A673 (cell line): ENCODE measurements around the gene NFIC. TPM values are rescaled to one million over a fixed set of nuclear protein-coding genes. Genes with fewer than 3 reads are reported as not detected.
"Not testable (repeated sequence)": the region's sequence is repeated elsewhere in the genome, so short reads cannot be mapped to it uniquely, and the experiment has no call there.

Experiments
- BruUV-seq: library from RNA; stranded (reverse); fragments of 400-500 nt; replicated peaks from 2 replicates; lab custom pipeline; 2021; lab: Mats Ljungman, UMichigan
- CTCF ChIA-PET: fragments of 300-600 bp; sonication (Branson Sonifier 250); formaldehyde crosslinking; loops from one replicate; lab custom pipeline; 2022; ENCODE audit warnings: antibody characterized with exemption; lab: Charles Lee
- POLR2A ChIA-PET: fragments of 300-600 bp; sonication (Branson Sonifier 250); formaldehyde crosslinking; loops from one replicate; lab custom pipeline; 2022; ENCODE audit warnings: antibody characterized with exemption; ENCODE audit not compliant: low non-redundant PET; lab: Charles Lee
- DNase-seq: peaks from one replicate; pipeline ENCODE4 v3.0.0-alpha.2; 2015; ENCODE audit warnings: low spot score
- H3K27ac ChIP-seq: fragments of 200-600 bp; sonication (generic); 2 replicates; pipeline ENCODE4 v1.5.1; 2016; ENCODE audit warnings: mixed run types, low read depth, mild to moderate bottlenecking, mixed read lengths, antibody characterized with exemption, low read length; ENCODE audit not compliant: poor library complexity, severe bottlenecking
- H3K27me3 ChIP-seq: fragments of 200-600 bp; sonication (generic); replicated peaks from 2 replicates; pipeline ENCODE4 v1.6.1; 2017; ENCODE audit warnings: mixed run types, low read depth, mild to moderate bottlenecking, mixed read lengths, antibody characterized with exemption, low read length; ENCODE audit not compliant: insufficient read depth, poor library complexity
- H3K36me3 ChIP-seq: fragments of 200-600 bp; sonication (generic); 2 replicates; pipeline ENCODE4 v1.6.1; 2016; ENCODE audit warnings: mixed run types, mild to moderate bottlenecking, mixed read lengths, antibody characterized with exemption, low read length; ENCODE audit not compliant: insufficient read depth, poor library complexity, severe bottlenecking
- H3K4me1 ChIP-seq: fragments of 200-600 bp; sonication (generic); 2 replicates; pipeline ENCODE4 v1.6.1; 2017; ENCODE audit warnings: mixed run types, mild to moderate bottlenecking, mixed read lengths, antibody characterized with exemption, low read length; ENCODE audit not compliant: insufficient read depth, poor library complexity, severe bottlenecking
- H3K4me3 ChIP-seq: fragments of 200-600 bp; sonication (generic); 2 replicates; pipeline ENCODE4 v1.5.1; 2016; ENCODE audit warnings: low read depth, mixed run types, mild to moderate bottlenecking, mixed read lengths, low read length; ENCODE audit not compliant: poor library complexity, severe bottlenecking
- H3K9me3 ChIP-seq: fragments of 200-600 bp; sonication (generic); 2 replicates; pipeline ENCODE4 v1.6.1; 2016; ENCODE audit warnings: mixed run types, low read depth, mild to moderate bottlenecking, mixed read lengths, antibody characterized with exemption, low read length; ENCODE audit not compliant: poor library complexity, severe bottlenecking
- CTCF ChIP-seq: fragments of 300-800, 200-600 bp; sonication (generic); conservative IDR thresholded peaks from 2 replicates; pipeline ENCODE4 v1.5.1; 2017; ENCODE audit warnings: low read depth, mild to moderate bottlenecking, antibody characterized with exemption, low read length, moderate library complexity, mixed read lengths
- EZH2 ChIP-seq: fragments of 200-600 bp; sonication (generic); IDR thresholded peaks from 2 replicates; pipeline ENCODE4 v1.6.1; 2017; ENCODE audit warnings: borderline replicate concordance, low read depth, mild to moderate bottlenecking, mixed read lengths, antibody characterized with exemption, low read length; ENCODE audit not compliant: poor library complexity, severe bottlenecking
- intact Hi-C: fragments of 100-400 bp; cut with micrococcal nuclease; formaldehyde crosslinking; loops from one replicate; pipeline ENCODE4 v1.10.0; 2022; ENCODE audit not compliant: unreplicated experiment
- total RNA-seq: library from RNA; stranded (reverse); gene quantifications from 2 replicates; pipeline ENCODE4 v1.2.3, GENCODE V29; 2021

NFIC gene
- total RNA-seq, 1 experiment from 2014 or later: 112 TPM

GRCh38 chr19:3330047-3330446, 36.3 kb upstream of the NFIC start:
- POLR2A ChIA-PET: no interaction called here
- intact Hi-C loops: no loop called here
- H3K27me3 ChIP-seq: peaks cover 9% of the 10 kb centered on the region
- CTCF ChIA-PET: interaction anchor here (0.6 kb wide), 1 partner anchor 155 kb away, joined by 4 read pairs; no protein-coding TSS in a partner anchor
- DNase-seq: no peak
- TF ChIP-seq CTCF (no peak), EZH2 (no peak)
- no peak overlapping the region for H3K4me3 ChIP-seq
- no peaks in the 10 kb centered on the region for H3K4me1 ChIP-seq
- no peaks in the 10 kb centered on the region for H3K36me3 ChIP-seq
- no peaks in the 10 kb centered on the region for H3K9me3 ChIP-seq
- no TSS peak for BruUV-seq
- H3K27ac ChIP-seq: no peak overlapping the region

GRCh38 chr19:3332232-3332631, 34.2 kb upstream of the NFIC start:
- H3K9me3 ChIP-seq, intact Hi-C loops, BruUV-seq, CTCF ChIA-PET, H3K4me3 ChIP-seq, H3K27me3 ChIP-seq, H3K27ac ChIP-seq, H3K36me3 ChIP-seq, POLR2A ChIA-PET, H3K4me1 ChIP-seq, DNase-seq: not testable (repeated sequence)

GRCh38 chr19:3333020-3333583, 33.3 kb upstream of the NFIC start:
- H3K27ac ChIP-seq: no peak overlapping the region
- TF ChIP-seq CTCF: no peak
- no peak for TF ChIP-seq EZH2
- no peaks in the 10 kb centered on the region for H3K9me3 ChIP-seq
- no TSS peak for BruUV-seq
- intact Hi-C loops: no loop called here
- no peak overlapping the region for H3K4me3 ChIP-seq
- POLR2A ChIA-PET: no interaction called here
- H3K27me3 ChIP-seq: peaks cover 9% of the 10 kb centered on the region
- peaks cover 8% of the 10 kb centered on the region for H3K4me1 ChIP-seq
- no peaks in the 10 kb centered on the region for H3K36me3 ChIP-seq
- CTCF ChIA-PET: no interaction called here
- DNase-seq: no peak

GRCh38 chr19:3333662-3334061, 32.7 kb upstream of the NFIC start:
- CTCF ChIA-PET: interaction anchor here (0.7 kb wide), 1 partner anchor 96 kb away, joined by 5 read pairs; no protein-coding TSS in a partner anchor
- Histone ChIP-seq H3K36me3 (no peaks in the 10 kb centered on the region), H3K4me1 (peaks cover 8% of the 10 kb centered on the region), H3K9me3 (no peaks in the 10 kb centered on the region), H3K27ac (no peak overlapping the region), H3K27me3 (peaks cover 9% of the 10 kb centered on the region), H3K4me3 (no peak overlapping the region)
- POLR2A ChIA-PET: no interaction called here
- TF ChIP-seq EZH2: no peak
- TF ChIP-seq CTCF: no peak
- BruUV-seq: no TSS peak
- no peak for DNase-seq
- intact Hi-C loops: no loop called here

GRCh38 chr19:3334749-3335430, 31.5 kb upstream of the NFIC start:
- DNase-seq, H3K4me1 ChIP-seq, POLR2A ChIA-PET, H3K27me3 ChIP-seq, H3K36me3 ChIP-seq, H3K4me3 ChIP-seq, BruUV-seq, H3K27ac ChIP-seq, intact Hi-C loops, H3K9me3 ChIP-seq: not testable (repeated sequence)
- CTCF ChIA-PET: interaction anchor here (1.1 kb wide), 1 partner anchor 30 kb away, joined by 3 read pairs; no protein-coding TSS in a partner anchor
